ENCODE measurements around the gene FAM131B.

Gene FAM131B

GRCh38 chr7:143362131-143363015 lies at the start of gene FAM131B:
FAM131B (minus strand) TSS chr7:143362713; CDS start chr7:143362603, 110 bp downstream.
- no peak within 1 kb of the TSS for H3K27ac ChIP-seq (ENCODE audit: low read length)
- no peaks in the 10 kb centered on the region for H3K9me3 ChIP-seq (replicated peaks; ENCODE audit: insufficient read depth, low read length)
- no peak for DNase-seq
- peak within 1 kb of the TSS; percentile 98 for H3K4me2 ChIP-seq (ENCODE audit: low read depth, low read length)
- H3K27me3 ChIP-seq (replicated peaks; ENCODE audit: insufficient read depth, low read length), result peaks cover 47% of the 10 kb centered on the region
- H3K36me3 ChIP-seq (replicated peaks; ENCODE audit: insufficient read depth, low read length), result no peaks in the 10 kb centered on the region
- TF ChIP-seq EZH2phosphoT487 (IDR thresholded peaks at IDR 0.05; ENCODE audit: low read length) (no peak), CTCF (IDR thresholded peaks at IDR 0.05; ENCODE audit: low read length) (no peak), EZH2 (optimal IDR thresholded peaks at IDR 0.05; ENCODE audit: low read depth, low read length) (no peak)
- H2AFZ ChIP-seq (ENCODE audit: low read length), result peak within 1 kb of the TSS; percentile 85
- H3K9ac ChIP-seq (ENCODE audit: low read length), result no peak within 1 kb of the TSS
- H3F3A ChIP-seq (ENCODE audit: insufficient read depth, low read length), result no peaks in the 10 kb centered on the region
- H3K4me3 ChIP-seq (ENCODE audit: low read length), result peak within 1 kb of the TSS; percentile 62
- H3K4me1 ChIP-seq (ENCODE audit: low read length), result no peaks in the 10 kb centered on the region
- no peaks in the 10 kb centered on the region for H3K9me2 ChIP-seq (replicated peaks; ENCODE audit: insufficient read depth, low read length)
- no peaks in the 10 kb centered on the region for H3K79me2 ChIP-seq (ENCODE audit: low read length)
- H4K20me1 ChIP-seq (ENCODE audit: insufficient read depth, low read length), result no peaks in the 10 kb centered on the region

- Histone ChIP-seq H3K4me1 (ENCODE audit: low read length) (peaks cover 6% of the 10 kb centered on the region), H3K4me3 (ENCODE audit: low read length) (no peak overlapping the region), H2AFZ (ENCODE audit: low read length) (no peak overlapping the region), H3F3A (ENCODE audit: insufficient read depth, low read length) (no peaks in the 10 kb centered on the region), H4K20me1 (ENCODE audit: insufficient read depth, low read length) (no peaks in the 10 kb centered on the region), H3K4me2 (ENCODE audit: low read depth, low read length) (no peak overlapping the region), H3K9ac (ENCODE audit: low read length) (no peak overlapping the region), H3K27me3 (replicated peaks; ENCODE audit: insufficient read depth, low read length) (peaks cover 12% of the 10 kb centered on the region), H3K36me3 (replicated peaks; ENCODE audit: insufficient read depth, low read length) (no peaks in the 10 kb centered on the region), H3K27ac (ENCODE audit: low read length) (no peak overlapping the region), H3K79me2 (ENCODE audit: low read length) (no peaks in the 10 kb centered on the region), H3K9me3 (replicated peaks; ENCODE audit: insufficient read depth, low read length) (no peaks in the 10 kb centered on the region), H3K9me2 (replicated peaks; ENCODE audit: insufficient read depth, low read length) (no peaks in the 10 kb centered on the region)
- TF ChIP-seq CTCF (IDR thresholded peaks at IDR 0.05; ENCODE audit: low read length) (no peak), EZH2phosphoT487 (IDR thresholded peaks at IDR 0.05; ENCODE audit: low read length) (no peak), EZH2 (optimal IDR thresholded peaks at IDR 0.05; ENCODE audit: low read depth, low read length) (no peak)
- no peak for DNase-seq
Observed at GRCh38 chr7:143411976-143412708, 49.6 kb upstream of the FAM131B start.

- peaks cover 22% of the 10 kb centered on the region for H3K27me3 ChIP-seq (replicated peaks; ENCODE audit: insufficient read depth, low read length)
- H3K79me2 ChIP-seq (ENCODE audit: low read length), result no peaks in the 10 kb centered on the region
- no peaks in the 10 kb centered on the region for H3K9me2 ChIP-seq (replicated peaks; ENCODE audit: insufficient read depth, low read length)
- H2AFZ ChIP-seq (ENCODE audit: low read length), result no peak overlapping the region
- no peak overlapping the region for H3K4me3 ChIP-seq (ENCODE audit: low read length)
- no peak for DNase-seq
- no peak overlapping the region for H3K9ac ChIP-seq (ENCODE audit: low read length)
- peaks cover 6% of the 10 kb centered on the region for H3K4me1 ChIP-seq (ENCODE audit: low read length)
- no peaks in the 10 kb centered on the region for H3K36me3 ChIP-seq (replicated peaks; ENCODE audit: insufficient read depth, low read length)
- no peak for TF ChIP-seq EZH2 (optimal IDR thresholded peaks at IDR 0.05; ENCODE audit: low read depth, low read length)
- no peak for TF ChIP-seq EZH2phosphoT487 (IDR thresholded peaks at IDR 0.05; ENCODE audit: low read length)
- TF ChIP-seq CTCF (IDR thresholded peaks at IDR 0.05; ENCODE audit: low read length), result no peak
- H3K9me3 ChIP-seq (replicated peaks; ENCODE audit: insufficient read depth, low read length), result no peaks in the 10 kb centered on the region
- H3K4me2 ChIP-seq (ENCODE audit: low read depth, low read length), result no peak overlapping the region
- no peaks in the 10 kb centered on the region for H4K20me1 ChIP-seq (ENCODE audit: insufficient read depth, low read length)
- H3F3A ChIP-seq (ENCODE audit: insufficient read depth, low read length), result no peaks in the 10 kb centered on the region
- no peak overlapping the region for H3K27ac ChIP-seq (ENCODE audit: low read length)
Observed at GRCh38 chr7:143410521-143411004, 48.0 kb upstream of the FAM131B start.

All from MM.1S (cell line).